Thyroid gland (tissue), 4 donors: ENCODE results near the gene TMEM50B. TPM values are rescaled to one million over a fixed set of nuclear protein-coding genes. Genes with fewer than 3 reads are reported as not detected.
"Not testable (repeated sequence)": the region's sequence is repeated elsewhere in the genome, so short reads cannot be mapped to it uniquely, and the experiment has no call there.

Experiments
- DNase-seq, 2 donors: peaks; one replicate each; pipeline ENCODE4 v3.0.0-alpha.2; 2019
- H3K27ac ChIP-seq, 3 donors: fragments of 200-600 bp; sonication (generic); 1 replicate in 2 of 3; 2 replicates in 1 of 3; pipeline ENCODE4 v1.5.1; 2016 to 2019; ENCODE audit warnings: mild to moderate bottlenecking in 1 of 3, moderate library complexity in 1 of 3
- H3K27me3 ChIP-seq: fragments of 200-600 bp; sonication (generic); one replicate; pipeline ENCODE4 v1.5.1; 2019
- H3K36me3 ChIP-seq, 2 donors: fragments of 200-600 bp; sonication (generic); one replicate each; pipeline ENCODE4 v1.5.1; 2016 to 2019
- H3K4me1 ChIP-seq, 2 donors: fragments of 200-600 bp; sonication (generic); one replicate each; pipeline ENCODE4 v1.5.1; 2017 to 2019
- H3K4me3 ChIP-seq, 3 donors: fragments of 200-600 bp; sonication (generic); replicated peaks in 1 of 3; 1 replicate in 2 of 3; 2 replicates in 1 of 3; pipeline ENCODE4 v1.5.1; 2016; ENCODE audit warnings: mild to moderate bottlenecking in 1 of 3
- H3K9me3 ChIP-seq: fragments of 200-600 bp; sonication (generic); one replicate; pipeline ENCODE4 v1.5.1; 2017
- CTCF ChIP-seq, 6 experiments: fragments of 200-600 bp in 3 of 6; fragments of 450-650 bp in 3 of 6; sonication (generic) in 3 of 6; IDR thresholded peaks; one replicate each; pipeline ENCODE4 v1.5.1; 2016 to 2019; ENCODE audit warnings: antibody characterized with exemption in 6 of 6, mild to moderate bottlenecking in 2 of 6, inconsistent platforms in 1 of 6, moderate library complexity in 1 of 6
- POLR2A ChIP-seq, 2 donors: fragments of 450-650 bp; IDR thresholded peaks; one replicate each; pipeline ENCODE4 v1.6.1; 2017; ENCODE audit warnings: antibody characterized with exemption in 2 of 2, mild to moderate bottlenecking in 2 of 2, moderate library complexity in 1 of 2
- WGBS, 2 donors: methylation state at CpG; one replicate each; pipeline ENCODE4 v1.1.5; 2017; 5-methylcytosine and 5-hydroxymethylcytosine counted together
- intact Hi-C: fragments of 100-400 bp; cut with DNase I; formaldehyde crosslinking; loops from one replicate; pipeline ENCODE4 v1.15.1; 2023
- total RNA-seq, 4 donors: library from RNA; depleted of rRNA; stranded (reverse); fragments of >200 nt; gene quantifications; one replicate each; pipeline ENCODE4 v1.2.3, GENCODE V29; 2016

The TMEM50B gene
- total RNA-seq, 4 donors from 2014 or later, result 202 to 399 (median 295) TPM

DNA sequence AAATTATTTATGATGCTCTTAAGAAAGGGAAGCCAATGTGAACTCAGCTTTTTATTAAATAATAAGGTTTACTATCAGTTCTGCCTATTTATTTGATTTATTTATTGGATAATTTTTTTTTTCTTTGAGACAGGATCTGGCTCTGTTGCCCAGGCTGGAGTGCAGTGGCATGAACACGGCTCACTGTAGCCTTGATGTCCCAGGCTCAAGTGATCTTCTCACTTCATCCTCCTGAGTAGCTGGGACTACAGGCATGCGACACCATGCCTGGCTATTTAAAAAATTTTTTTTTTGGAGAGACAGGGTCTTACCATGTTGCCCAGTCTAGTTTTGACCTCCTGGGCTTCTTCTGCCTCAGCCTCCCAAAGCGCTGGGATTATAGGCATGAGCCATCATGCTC is 32.7 kb upstream of the TMEM50B start:
- WGBS, 2 donors, result 96 to 97% methylated on average over 3 of the region's 3 CpGs
- Histone ChIP-seq H3K27ac (no peak overlapping the region), H3K36me3 (peaks cover 36 to 47% of the 10 kb centered on the region in 2 donors), H3K9me3 (no peaks in the 10 kb centered on the region), H3K4me1 (no peaks in the 10 kb centered on the region), H3K4me3 (no peak overlapping the region), H3K27me3 (no peaks in the 10 kb centered on the region)
- intact Hi-C loops, result no loop called here
- TF ChIP-seq CTCF (IDR thresholded peaks at IDR 0.05) (no peak), POLR2A (IDR thresholded peaks at IDR 0.05) (no peak)
- DNase-seq, result no peak

- WGBS, 2 donors, result 96 to 99% methylated on average over 4 of the region's 4 CpGs
- TF ChIP-seq POLR2A (IDR thresholded peaks at IDR 0.05), result no peak
- TF ChIP-seq CTCF (IDR thresholded peaks at IDR 0.05), result no peak
- Histone ChIP-seq H3K4me1 (no peaks in the 10 kb centered on the region), H3K9me3 (no peaks in the 10 kb centered on the region), H3K27ac (no peak overlapping the region), H3K27me3 (no peaks in the 10 kb centered on the region), H3K36me3 (peaks cover 28 to 43% of the 10 kb centered on the region in 2 donors), H3K4me3 (no peak overlapping the region)
- intact Hi-C loops, result no loop called here
- DNase-seq, result no peak
Observed at GRCh38 chr21:33511639-33512038, 31.9 kb upstream of the TMEM50B start.

- Histone ChIP-seq H3K27ac (no peak overlapping the region), H3K27me3 (no peaks in the 10 kb centered on the region), H3K4me3 (no peak overlapping the region), H3K4me1 (no peaks in the 10 kb centered on the region), H3K36me3 (peaks cover 24 to 36% of the 10 kb centered on the region in 2 donors), H3K9me3 (no peaks in the 10 kb centered on the region)
- DNase-seq, result no peak
- TF ChIP-seq CTCF (IDR thresholded peaks at IDR 0.05) (no peak), POLR2A (IDR thresholded peaks at IDR 0.05) (no peak)
- intact Hi-C loops, result no loop called here
- WGBS, 2 donors, result 95 to 97% methylated on average over 8 of the region's 8 CpGs
Observed at GRCh38 chr21:33510826-33511225, 31.1 kb upstream of the TMEM50B start.

- peaks cover 15 to 22% of the 10 kb centered on the region in 2 donors for H3K36me3 ChIP-seq
- 93 to 94% methylated on average over 1 of the region's 1 CpG for WGBS, 2 donors
- intact Hi-C loops, result not testable (repeated sequence)
Observed at GRCh38 chr21:33507003-33507402, 27.2 kb upstream of the TMEM50B start.

GRCh38 chr21:33505833-33506232 is 26.1 kb upstream of the TMEM50B start:
- intact Hi-C loops, result no loop called here
- Histone ChIP-seq H3K9me3 (no peaks in the 10 kb centered on the region), H3K36me3 (peaks cover 10 to 15% of the 10 kb centered on the region in 2 donors), H3K4me1 (no peaks in the 10 kb centered on the region), H3K27me3 (no peaks in the 10 kb centered on the region), H3K4me3 (no peak overlapping the region), H3K27ac (no peak overlapping the region)
- TF ChIP-seq CTCF (IDR thresholded peaks at IDR 0.05) (no peak), POLR2A (IDR thresholded peaks at IDR 0.05) (no peak)
- WGBS, 2 donors, result 97 to 98% methylated on average over 8 of the region's 8 CpGs
- DNase-seq, result no peak

More at GRCh38 chr21:33507003-33507402, 27.2 kb upstream of the TMEM50B start:
- H3K27me3 ChIP-seq, H3K4me1 ChIP-seq, DNase-seq, H3K27ac ChIP-seq, H3K9me3 ChIP-seq, H3K4me3 ChIP-seq: not testable (repeated sequence)

DNA sequence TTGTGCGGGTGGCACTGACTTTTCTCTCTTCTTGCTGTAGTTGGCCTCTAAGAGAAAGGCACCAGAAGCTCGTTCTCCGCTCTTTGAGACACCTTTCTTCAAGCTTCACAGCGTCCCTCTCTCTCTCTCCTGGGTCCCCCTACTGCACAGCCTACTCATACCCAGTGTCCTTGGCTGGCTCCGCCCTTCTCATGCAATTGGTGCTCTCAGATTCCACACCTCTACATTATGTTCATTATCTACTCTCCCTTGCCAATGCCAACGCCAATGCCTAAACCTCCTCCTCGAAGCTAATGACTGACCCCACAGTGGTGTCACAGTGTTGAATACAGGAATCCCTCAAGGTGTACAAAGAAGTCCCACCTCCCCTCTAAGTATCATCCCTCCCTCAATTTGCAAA is 16.6 kb upstream of the TMEM50B start:
- H3K27me3 ChIP-seq, result no peaks in the 10 kb centered on the region
- H3K27ac ChIP-seq, result no peak overlapping the region
- intact Hi-C loops, result no loop called here
- no peak for TF ChIP-seq CTCF (IDR thresholded peaks at IDR 0.05)
- no peak for TF ChIP-seq POLR2A (IDR thresholded peaks at IDR 0.05)
- no peak for DNase-seq
- peaks cover 0 to 4% of the 10 kb centered on the region in 2 donors for H3K4me1 ChIP-seq
- H3K9me3 ChIP-seq, result no peaks in the 10 kb centered on the region
- 61 to 72% methylated on average over 7 of the region's 7 CpGs for WGBS, 2 donors
- no peak overlapping the region for H3K4me3 ChIP-seq
- H3K36me3 ChIP-seq, result no peaks in the 10 kb centered on the region
